GM10266 (cell line): Measurements from ENCODE around the gene NNMT.

Experiments used
- DNase-seq: peaks from one replicate; pipeline ENCODE4 v3.0.0; 2012; ENCODE audit errors: extremely low spot score
- TF ChIP-seq, protein P1 (sequence below): IDR thresholded peaks from 2 replicates; pipeline ENCODE4 v1.5.1; 2012; ENCODE audit warnings: mild to moderate bottlenecking, low read depth; ENCODE audit not compliant: control insufficient read depth, insufficient read depth; ENCODE audit errors: missing control alignments

NNMT gene

DNA sequence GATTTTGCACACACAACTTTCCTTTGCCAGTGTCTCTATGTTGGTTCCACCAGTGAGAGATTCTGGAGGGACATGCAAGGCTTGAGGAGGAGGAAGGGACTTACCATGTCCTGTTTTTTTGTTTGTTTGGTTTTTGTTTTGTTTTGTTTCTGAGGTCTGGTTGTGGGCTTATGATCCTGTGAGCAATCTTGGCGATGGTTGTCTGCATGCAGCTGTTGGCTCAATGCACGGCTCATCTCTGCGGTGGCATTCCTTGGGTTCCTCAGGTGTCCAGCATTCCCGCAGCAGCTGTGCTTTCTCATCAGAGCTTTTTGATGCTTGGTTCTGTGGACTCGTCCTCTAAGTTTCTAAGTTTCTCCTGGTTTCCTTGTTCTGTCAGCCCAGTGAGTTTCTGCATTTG, 4.8 kb upstream of the NNMT start:
- no peak for DNase-seq
- TF ChIP-seq, protein P1, sequence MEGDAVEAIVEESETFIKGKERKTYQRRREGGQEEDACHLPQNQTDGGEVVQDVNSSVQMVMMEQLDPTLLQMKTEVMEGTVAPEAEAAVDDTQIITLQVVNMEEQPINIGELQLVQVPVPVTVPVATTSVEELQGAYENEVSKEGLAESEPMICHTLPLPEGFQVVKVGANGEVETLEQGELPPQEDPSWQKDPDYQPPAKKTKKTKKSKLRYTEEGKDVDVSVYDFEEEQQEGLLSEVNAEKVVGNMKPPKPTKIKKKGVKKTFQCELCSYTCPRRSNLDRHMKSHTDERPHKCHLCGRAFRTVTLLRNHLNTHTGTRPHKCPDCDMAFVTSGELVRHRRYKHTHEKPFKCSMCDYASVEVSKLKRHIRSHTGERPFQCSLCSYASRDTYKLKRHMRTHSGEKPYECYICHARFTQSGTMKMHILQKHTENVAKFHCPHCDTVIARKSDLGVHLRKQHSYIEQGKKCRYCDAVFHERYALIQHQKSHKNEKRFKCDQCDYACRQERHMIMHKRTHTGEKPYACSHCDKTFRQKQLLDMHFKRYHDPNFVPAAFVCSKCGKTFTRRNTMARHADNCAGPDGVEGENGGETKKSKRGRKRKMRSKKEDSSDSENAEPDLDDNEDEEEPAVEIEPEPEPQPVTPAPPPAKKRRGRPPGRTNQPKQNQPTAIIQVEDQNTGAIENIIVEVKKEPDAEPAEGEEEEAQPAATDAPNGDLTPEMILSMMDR = no peak

DNA sequence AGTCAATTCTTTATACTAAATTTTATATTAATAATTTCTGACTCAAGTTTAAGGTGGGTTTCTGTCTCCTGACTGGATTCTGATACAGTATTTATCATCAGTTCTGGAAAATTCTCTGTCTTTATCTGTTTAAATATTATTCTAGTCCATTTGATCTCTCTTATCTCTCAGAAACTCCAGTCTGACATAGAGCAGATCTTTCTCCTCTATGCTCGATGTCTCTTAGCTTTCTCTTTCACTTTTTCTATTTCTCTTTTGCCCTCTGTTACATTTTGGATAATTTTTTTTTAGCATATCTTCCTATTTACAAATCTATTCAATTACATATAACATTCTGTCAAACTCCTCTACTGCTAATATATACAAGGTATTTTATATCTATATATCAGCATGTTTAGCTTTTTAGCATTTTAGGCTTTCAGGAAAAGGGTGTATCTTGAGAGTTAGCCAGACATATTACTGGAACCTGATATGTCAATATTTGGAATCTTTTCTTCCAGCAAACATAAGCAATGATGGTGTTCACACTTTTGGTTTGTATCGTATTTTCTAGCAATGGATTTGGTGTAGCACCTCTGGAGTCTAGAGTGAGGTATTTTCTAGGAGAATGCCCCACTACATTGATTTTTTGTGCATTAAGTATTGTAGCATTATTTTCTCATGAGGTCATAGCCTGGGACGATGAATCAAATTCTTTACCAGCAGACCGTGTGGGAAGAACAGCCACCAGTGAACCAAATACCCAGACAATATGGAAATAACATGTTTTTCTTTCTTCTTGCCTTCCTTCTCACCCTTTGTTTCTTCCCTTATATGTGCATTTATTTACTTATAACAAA, 4.1 kb upstream of the NNMT start:
- TF ChIP-seq, protein P1 = no peak
- no peak for DNase-seq

DNA sequence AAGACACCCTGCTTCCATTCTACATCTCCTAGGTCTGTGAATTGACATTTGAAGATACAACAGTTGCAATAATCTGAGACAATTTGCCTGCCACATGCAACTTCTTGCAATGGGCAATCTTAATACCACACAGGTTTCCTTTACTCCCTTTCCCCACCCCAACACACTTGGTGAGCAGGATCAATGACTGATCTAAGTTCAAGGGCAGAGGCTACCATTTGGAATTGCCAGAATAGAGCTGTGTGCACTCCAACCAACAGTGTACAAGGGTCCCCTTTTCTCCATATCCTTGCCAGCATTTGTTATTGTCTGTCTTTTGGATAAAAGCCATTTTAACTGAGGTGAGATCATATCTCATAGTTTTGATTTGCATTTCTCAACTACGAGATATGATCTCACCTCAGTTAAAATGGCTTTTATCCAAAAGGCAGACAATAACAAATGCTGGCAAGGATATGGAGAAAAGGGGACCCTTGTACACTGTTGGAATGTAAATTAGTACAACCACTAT, 2.9 kb upstream of the NNMT start:
- DNase-seq = no peak
- TF ChIP-seq, protein P1 = no peak

GRCh38 chr11:114296605-114297372, 590 bp downstream of the NNMT start:
- TF ChIP-seq, protein P1 = no peak
- DNase-seq = no peak

- TF ChIP-seq, protein P1 = no peak
- DNase-seq = no peak
These were observed 1.9 kb downstream of the NNMT start for GRCh38 chr11:114297806-114298709.

DNA sequence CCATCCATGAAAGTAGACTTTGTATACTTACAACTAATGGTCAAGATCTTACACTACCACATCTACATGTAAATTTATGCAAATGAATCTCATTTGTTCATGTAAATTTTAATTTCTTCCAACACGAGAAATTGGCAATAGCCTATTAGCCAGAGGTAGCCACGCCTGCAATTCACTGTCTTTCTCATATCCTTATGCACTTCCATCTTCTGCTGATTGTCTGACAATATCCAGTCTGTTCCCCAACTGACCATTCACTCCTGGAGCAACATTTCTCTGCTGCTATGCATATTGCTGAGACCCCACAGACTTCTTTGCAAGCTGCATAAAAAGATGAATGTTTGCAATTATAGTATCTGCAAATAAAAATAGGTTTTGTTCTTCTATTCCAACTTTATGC, 2.5 kb downstream of the NNMT start:
- no peak for DNase-seq
- TF ChIP-seq, protein P1 = no peak
